NCI-H510A (cell line): Measurements from ENCODE around the gene GAGE12J.
"Not testable (repeated sequence)": the region's sequence is repeated elsewhere in the genome, so short reads cannot be mapped to it uniquely, and the experiment has no call there.

Experiments used
- DNase-seq: peaks from one replicate; lab custom pipeline; 2025; lab: John Stamatoyannopoulos, UW

Gene GAGE12J

GRCh38 chrX:49321737-49322136 is at the start of gene GAGE12J:
GAGE12J (plus strand) TSS chrX:49322037; CDS start chrX:49323194, 1,157 bp downstream.
- DNase-seq: not testable (repeated sequence)

GRCh38 chrX:49272421-49272820 is 49.4 kb upstream of the GAGE12J start:
- DNase-seq: no peak

GRCh38 chrX:49273181-49273727 is 48.6 kb upstream of the GAGE12J start:
- no peak for DNase-seq

GRCh38 chrX:49276207-49276606 is 45.6 kb upstream of the GAGE12J start:
- DNase-seq: no peak

- DNase-seq: no peak
Observed at GRCh38 chrX:49276671-49277534, 44.9 kb upstream of the GAGE12J start.

- no peak for DNase-seq
Observed at GRCh38 chrX:49277535-49277830, 44.4 kb upstream of the GAGE12J start.

- no peak for DNase-seq
Observed at GRCh38 chrX:49278081-49278480, 43.8 kb upstream of the GAGE12J start.

GRCh38 chrX:49282647-49283011 is 39.2 kb upstream of the GAGE12J start:
- no peak for DNase-seq

GRCh38 chrX:49284212-49284611 is 37.6 kb upstream of the GAGE12J start:
- no peak for DNase-seq

- no peak for DNase-seq
Observed at GRCh38 chrX:49286136-49286535, 35.7 kb upstream of the GAGE12J start.

GRCh38 chrX:49286581-49286980 is 35.3 kb upstream of the GAGE12J start:
- DNase-seq: no peak

- no peak for DNase-seq
Observed at GRCh38 chrX:49287665-49288064, 34.2 kb upstream of the GAGE12J start.

- no peak for DNase-seq
Observed at GRCh38 chrX:49290215-49290614, 31.6 kb upstream of the GAGE12J start.

- no peak for DNase-seq
Observed at GRCh38 chrX:49291615-49292337, 30.1 kb upstream of the GAGE12J start.

GRCh38 chrX:49292400-49293362 is 29.2 kb upstream of the GAGE12J start:
- no peak for DNase-seq

GRCh38 chrX:49299293-49299692 is 22.5 kb upstream of the GAGE12J start:
- not testable (repeated sequence) for DNase-seq

- DNase-seq: no peak
Observed at GRCh38 chrX:49300703-49301102, 21.1 kb upstream of the GAGE12J start.

GRCh38 chrX:49303346-49303745 is 18.5 kb upstream of the GAGE12J start, which contains the start of gene GAGE10:
GAGE10 (plus strand) TSS chrX:49303646; CDS start chrX:49304860, 1,214 bp downstream.
- DNase-seq: no peak

- not testable (repeated sequence) for DNase-seq
Observed at GRCh38 chrX:49307775-49308174, 14.1 kb upstream of the GAGE12J start.

- DNase-seq: no peak
Observed at GRCh38 chrX:49308604-49309269, 13.1 kb upstream of the GAGE12J start.

GRCh38 chrX:49309401-49309981 is 12.3 kb upstream of the GAGE12J start:
- DNase-seq: no peak
